NB4 (cell line): ENCODE measurements around the gene GATM.

ENCODE experiments used
- CTCF ChIP-seq: IDR thresholded peaks from one replicate; pipeline ENCODE4 v1.5.1; 2012; ENCODE audit warnings: low read depth, low read length
- MAX ChIP-seq: IDR thresholded peaks from 2 replicates; pipeline ENCODE4 v1.6.1; 2011; ENCODE audit warnings: low read depth, low read length
- POLR2A ChIP-seq: IDR thresholded peaks from 2 replicates; pipeline ENCODE4 v1.6.1; 2011; ENCODE audit warnings: mild to moderate bottlenecking; ENCODE audit not compliant: insufficient read length; ENCODE audit errors: extremely low read depth

DNA sequence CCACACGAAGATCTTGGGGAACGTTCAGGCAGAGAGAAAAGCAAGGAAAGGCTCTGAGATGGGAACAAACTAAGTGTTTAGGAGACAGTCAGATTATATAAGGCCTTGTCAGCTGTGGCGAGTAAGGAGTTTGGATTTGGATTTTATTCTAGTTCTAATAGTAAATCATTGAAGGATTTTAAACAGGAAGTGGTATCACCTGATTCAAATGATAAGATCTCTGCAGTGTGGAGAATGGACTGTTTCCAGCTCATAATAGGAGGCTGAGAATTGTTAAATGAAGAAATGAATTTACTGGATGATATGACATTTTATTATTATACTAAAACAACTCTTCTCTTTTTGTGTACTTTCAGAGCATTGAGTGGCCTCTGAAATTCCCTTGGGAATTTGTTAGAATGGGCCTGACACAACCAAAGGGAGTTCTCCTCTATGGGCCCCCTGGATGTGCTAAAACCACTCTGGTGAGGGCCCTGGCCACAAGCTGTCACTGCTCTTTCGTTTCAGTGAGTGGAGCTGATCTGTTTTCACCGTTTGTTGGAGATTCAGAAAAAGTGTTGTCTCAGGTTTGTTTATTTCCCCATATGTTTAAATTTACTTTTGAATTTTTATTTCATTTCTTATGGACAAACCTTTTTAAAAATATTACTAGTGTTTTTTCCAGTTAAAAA lies 36.0 kb upstream of the GATM start:
- no peak for TF ChIP-seq CTCF
- TF ChIP-seq MAX, result no peak
- TF ChIP-seq POLR2A, result no peak
